ENCODE results near the gene CCNL2.

Gene CCNL2

GRCh38 chr1:1365875-1366698 lies 33.0 kb downstream of the CCNL2 start:
- DNase-seq (ENCODE audit: low read depth in 1 of 2, low spot score in 1 of 2), result no peak
- TF ChIP-seq SPI1 (IDR thresholded peaks at IDR 0.05; ENCODE audit: borderline replicate concordance, low read depth), result no peak
- no peak for TF ChIP-seq REST (IDR thresholded peaks at IDR 0.05; ENCODE audit: insufficient replicate concordance, low read depth)
- no peak for TF ChIP-seq GABPA (IDR thresholded peaks at IDR 0.05; ENCODE audit: low read depth)
- no peak for TF ChIP-seq POLR2AphosphoS5 (IDR thresholded peaks at IDR 0.05; ENCODE audit: low read depth)
- TF ChIP-seq CTCF (IDR thresholded peaks at IDR 0.05; ENCODE audit: insufficient read depth, low read length), result no peak

GRCh38 chr1:1364266-1364665 lies 34.9 kb downstream of the CCNL2 start:
- H3K27ac ChIP-seq (replicated peaks), result no peak overlapping the region
- TF ChIP-seq SPI1 (IDR thresholded peaks at IDR 0.05; ENCODE audit: borderline replicate concordance, low read depth) (no peak), REST (IDR thresholded peaks at IDR 0.05; ENCODE audit: insufficient replicate concordance, low read depth) (no peak), CTCF (IDR thresholded peaks at IDR 0.05; ENCODE audit: insufficient read depth, low read length) (no peak)
- no peak for DNase-seq (ENCODE audit: low read depth in 1 of 2, low spot score in 1 of 2)
- H3K27me3 ChIP-seq (ENCODE audit: insufficient read depth, poor library complexity, severe bottlenecking), result no peaks in the 10 kb centered on the region
- H3K4me3 ChIP-seq (replicated peaks; ENCODE audit: insufficient read depth, low read length), result no peak overlapping the region

More at GRCh38 chr1:1365875-1366698, 33.0 kb downstream of the CCNL2 start:
- Histone ChIP-seq H3K4me3 (replicated peaks; ENCODE audit: insufficient read depth, low read length) (no peak overlapping the region), H3K27me3 (ENCODE audit: insufficient read depth, poor library complexity, severe bottlenecking) (no peaks in the 10 kb centered on the region), H3K27ac (replicated peaks) (no peak overlapping the region)

- Histone ChIP-seq H3K27ac (replicated peaks) (no peak overlapping the region), H3K4me3 (replicated peaks; ENCODE audit: insufficient read depth, low read length) (no peak overlapping the region)
Measured at GRCh38 chr1:1361982-1362423, 37.1 kb downstream of the CCNL2 start.

More at GRCh38 chr1:1361982-1362423, 37.1 kb downstream of the CCNL2 start:
- no peak for DNase-seq (ENCODE audit: low read depth in 1 of 2, low spot score in 1 of 2)
- TF ChIP-seq GABPA (IDR thresholded peaks at IDR 0.05; ENCODE audit: low read depth) (no peak), CTCF (IDR thresholded peaks at IDR 0.05; ENCODE audit: insufficient read depth, low read length) (no peak), REST (IDR thresholded peaks at IDR 0.05; ENCODE audit: insufficient replicate concordance, low read depth) (no peak), POLR2AphosphoS5 (IDR thresholded peaks at IDR 0.05; ENCODE audit: low read depth) (no peak), SPI1 (IDR thresholded peaks at IDR 0.05; ENCODE audit: borderline replicate concordance, low read depth) (no peak)
- peaks cover 16% of the 10 kb centered on the region for H3K27me3 ChIP-seq (ENCODE audit: insufficient read depth, poor library complexity, severe bottlenecking)

All from HL-60 (cell line).